HFF-Myc (cell line): ENCODE results near the gene PPM1D.
"Not testable (repeated sequence)": the region's sequence is repeated elsewhere in the genome, so short reads cannot be mapped to it uniquely, and the experiment has no call there.

Experiments used
- DNase-seq: peaks from one replicate; pipeline ENCODE4 v3.0.0-alpha.2; 2011; ENCODE audit warnings: low read depth; ENCODE audit errors: extremely low read depth
- H3K4me3 ChIP-seq: replicated peaks from 2 replicates; pipeline ENCODE4 v1.5.1; 2011; ENCODE audit warnings: low read depth, mild to moderate bottlenecking, control low read depth, low read length
- CTCF ChIP-seq: IDR thresholded peaks from 2 replicates; pipeline ENCODE4 v1.5.1; 2012; ENCODE audit warnings: mild to moderate bottlenecking, low read depth, low read length, control low read depth; ENCODE audit errors: missing control alignments

The PPM1D gene

GRCh38 chr17:60602385-60602742 lies 2.4 kb downstream of the PPM1D start:
- DNase-seq: no peak
- peak overlapping the region; percentile 72 for H3K4me3 ChIP-seq

DNA sequence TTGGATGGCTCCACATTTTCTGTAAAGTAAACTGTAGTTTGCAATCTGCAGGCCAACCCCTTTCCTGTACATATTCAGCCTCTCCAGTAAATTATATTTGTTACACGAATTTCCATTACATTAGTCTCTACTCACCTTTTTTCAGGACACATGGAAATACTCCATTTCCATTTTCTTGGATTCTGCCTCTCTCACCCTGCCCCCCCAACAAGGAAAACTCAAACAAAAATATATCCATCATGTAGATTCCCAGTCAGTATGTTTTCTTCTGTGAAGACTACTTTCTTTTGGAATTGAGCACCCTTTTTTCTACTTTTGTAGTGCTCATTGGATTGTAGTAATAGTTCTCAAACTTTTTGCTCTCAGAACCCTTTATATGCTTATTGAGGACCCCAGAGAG lies 2.9 kb downstream of the PPM1D start:
- DNase-seq: no peak
- H3K4me3 ChIP-seq: peak overlapping the region; percentile 72
- no peak for TF ChIP-seq CTCF

More at GRCh38 chr17:60602385-60602742, 2.4 kb downstream of the PPM1D start:
- TF ChIP-seq CTCF: no peak

- peak overlapping the region; percentile 72 for H3K4me3 ChIP-seq
- DNase-seq: not testable (repeated sequence)
These were observed 3.5 kb downstream of the PPM1D start for GRCh38 chr17:60603477-60603876.

- no peak for DNase-seq
- TF ChIP-seq CTCF: no peak
- no peak overlapping the region for H3K4me3 ChIP-seq
These were observed 4.8 kb downstream of the PPM1D start for GRCh38 chr17:60604686-60605334.

DNA sequence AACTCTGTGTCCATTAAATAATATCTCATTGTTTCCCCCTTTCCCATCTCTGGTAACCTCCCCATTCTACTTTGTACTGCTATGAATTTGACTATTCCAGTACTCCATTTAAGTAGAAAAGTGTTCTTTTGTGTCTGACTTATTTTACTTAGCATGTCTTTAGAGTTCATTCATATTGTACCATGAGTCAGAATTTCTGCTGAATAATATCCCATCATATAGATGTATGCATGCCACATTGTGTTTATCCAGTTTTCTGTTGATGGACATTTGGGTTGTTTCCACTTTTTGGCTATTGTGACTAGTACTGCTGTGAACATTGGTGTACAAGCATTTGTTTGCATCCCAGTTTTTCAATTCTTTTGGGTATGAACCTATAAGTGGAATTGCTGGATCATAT lies 6.0 kb downstream of the PPM1D start:
- H3K4me3 ChIP-seq: no peak overlapping the region
- no peak for TF ChIP-seq CTCF
- no peak for DNase-seq

DNA sequence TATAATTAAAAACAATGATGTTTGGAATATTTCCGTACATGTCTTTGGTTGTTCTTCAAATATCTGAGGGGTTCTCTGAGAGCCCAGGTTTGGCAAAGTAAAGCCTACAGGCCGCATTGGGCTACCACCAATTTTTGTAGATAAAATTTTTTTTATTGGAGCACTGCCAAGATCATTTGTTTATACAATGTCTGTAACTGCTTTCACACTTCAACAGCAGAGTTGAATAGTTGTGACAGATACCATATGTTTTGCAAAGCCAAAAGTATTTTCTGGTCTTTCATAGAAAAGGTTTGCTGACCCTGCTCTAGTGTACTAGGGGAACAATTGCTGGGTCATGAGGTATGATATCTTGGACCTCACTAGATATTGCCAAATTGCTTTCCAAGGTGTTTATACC lies 10.5 kb downstream of the PPM1D start:
- no peak overlapping the region for H3K4me3 ChIP-seq
- no peak for TF ChIP-seq CTCF
- DNase-seq: no peak

GRCh38 chr17:60611321-60611720 lies 11.3 kb downstream of the PPM1D start:
- H3K4me3 ChIP-seq, DNase-seq: not testable (repeated sequence)

DNA sequence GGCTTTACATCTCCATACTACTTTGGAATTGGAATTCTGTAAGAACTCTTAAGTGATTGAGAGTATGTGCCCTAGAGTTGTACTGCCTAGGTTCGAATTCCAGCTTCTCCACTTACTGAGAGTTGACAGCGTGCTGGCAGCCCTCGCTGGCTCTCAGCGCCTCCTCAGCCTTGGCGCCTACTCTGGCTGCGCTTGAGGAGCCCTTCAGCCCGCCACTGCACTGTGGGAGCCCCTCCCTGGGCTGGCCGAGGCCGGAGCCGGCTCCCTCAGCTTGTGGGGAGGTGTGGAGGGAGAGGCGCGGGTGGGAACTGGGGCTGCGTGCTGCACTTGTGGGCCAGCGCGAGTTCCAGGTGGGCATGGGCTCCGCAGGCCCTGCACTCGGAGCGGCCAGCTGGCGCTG lies 13.3 kb downstream of the PPM1D start:
- H3K4me3 ChIP-seq: no peak overlapping the region
- no peak for TF ChIP-seq CTCF
- no peak for DNase-seq

- H3K4me3 ChIP-seq, DNase-seq: not testable (repeated sequence)
These were observed 13.8 kb downstream of the PPM1D start for GRCh38 chr17:60613796-60614195.

DNA sequence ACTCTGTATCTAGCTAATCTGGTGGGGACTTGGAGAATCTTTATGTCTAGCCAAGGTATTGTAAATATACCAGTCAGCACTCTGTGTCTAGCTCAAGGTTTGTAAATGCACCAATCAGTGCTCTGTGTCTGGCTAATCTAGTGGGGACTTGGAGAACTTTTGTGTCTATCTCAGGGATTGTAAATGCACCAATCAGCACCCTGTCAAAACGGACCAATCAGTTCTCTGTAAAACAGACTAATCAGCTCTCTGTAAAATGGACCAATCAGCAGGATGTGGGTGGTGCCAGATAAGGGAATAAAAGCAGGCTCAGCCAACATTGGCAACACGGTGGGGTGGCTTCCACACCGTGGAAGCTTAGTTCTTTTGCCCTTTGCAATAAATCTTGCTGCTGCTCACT lies 14.3 kb downstream of the PPM1D start:
- DNase-seq: not testable (repeated sequence)

More for the DNA sequence above, 14.3 kb downstream of the PPM1D start:
- not testable (repeated sequence) for H3K4me3 ChIP-seq
